Kidney (tissue), 14 donors: ENCODE data around the gene APOH. TPM values are rescaled to one million over a fixed set of nuclear protein-coding genes. Genes with fewer than 3 reads are reported as not detected.

Experiments
- DNase-seq, 5 donors: peaks; one replicate each; pipeline ENCODE4 v3.0.0-alpha.2; 2013 to 2020
- FAIRE-seq: peaks from 2 replicates; lab custom pipeline; 2012; peaks lifted over from hg19 to GRCh38; lab: Jason Lieb, UNC
- H3K27ac ChIP-seq, 2 donors: one replicate each; pipeline ENCODE4 v1.7.0; 2013; ENCODE audit warnings: low read depth in 2 of 2, low read length in 2 of 2, inconsistent platforms in 1 of 2
- H3K27me3 ChIP-seq: one replicate; pipeline ENCODE4 v1.7.1; 2013; ENCODE audit warnings: low read length, inconsistent platforms; ENCODE audit not compliant: control insufficient read depth, insufficient read depth
- H3K36me3 ChIP-seq, 3 donors: one replicate each; pipeline versions ENCODE4 v1.7.0 to v1.7.1; 2013; ENCODE audit warnings: low read length in 3 of 3, control low read depth in 1 of 3, inconsistent platforms in 1 of 3; ENCODE audit not compliant: insufficient read depth in 3 of 3, control insufficient read depth in 2 of 3
- H3K4me1 ChIP-seq, 3 donors: one replicate each; pipeline versions ENCODE4 v1.7.0 to v1.7.1; 2013; ENCODE audit warnings: low read length in 3 of 3, inconsistent platforms in 1 of 3, low read depth in 1 of 3; ENCODE audit not compliant: control insufficient read depth in 2 of 3, insufficient read depth in 2 of 3
- H3K4me3 ChIP-seq, 3 donors: one replicate each; pipeline versions ENCODE4 v1.7.0 to v1.8.1; 2013; ENCODE audit warnings: low read length in 3 of 3, control low read depth in 1 of 3, inconsistent platforms in 1 of 3
- H3K9ac ChIP-seq, 3 donors: one replicate each; pipeline versions ENCODE4 v1.7.0 to v1.7.1; 2013; ENCODE audit warnings: low read length in 3 of 3, control low read depth in 1 of 3, inconsistent platforms in 1 of 3
- H3K9me3 ChIP-seq, 3 donors: one replicate each; pipeline versions ENCODE4 v1.7.0 to v1.7.1; 2013; ENCODE audit warnings: low read length in 3 of 3, control low read depth in 1 of 3, inconsistent platforms in 1 of 3; ENCODE audit not compliant: control insufficient read depth in 2 of 3, insufficient read depth in 1 of 3
- CTCF ChIP-seq: IDR thresholded peaks from 3 replicates; pipeline ENCODE4 v1.5.1; 2012; ENCODE audit warnings: mild to moderate bottlenecking, moderate library complexity, borderline replicate concordance; ENCODE audit not compliant: insufficient read depth; ENCODE audit errors: extremely low read depth
- intact Hi-C: fragments of 100-400 bp; cut with DNase I; formaldehyde crosslinking; loops from one replicate; pipeline ENCODE4 v1.11.1; 2022
- polyA plus RNA-seq: library from polyadenylated mRNA; stranded (reverse); fragments of 350-450 nt; fragmentation: Illumina TruSeq; extraction: RNeasy Lipid Tissue Mini Kit (QIAGEN cat#74804); gene quantifications from one replicate; pipeline ENCODE4 v1.2.3, GENCODE V29; 2014; ENCODE audit warnings: low read depth, low replicate concordance; ENCODE audit not compliant: insufficient read depth
- total RNA-seq: library from RNA; stranded (reverse); fragmentation: NEBNext Ultra II Directional; extraction: Animal tissue kit (Norgen Biotek cat#: 25700); gene quantifications from one replicate; pipeline ENCODE4 v1.2.1, GENCODE V29; 2021
- donor health status: control.
- donor health status: control.
- donor health status: control.
- donor health status: control.
- donor health status: control.
- donor health status: DM: yes; HTN: yes; CAD: no.
- donor health status: Normal renal cell carcinoma (clear cell type).

The APOH gene
- total and polyA plus RNA-seq, 2 donors from 2014 or later = 13.5 TPM; not detected in 1

- Histone ChIP-seq H3K4me3 (no peak overlapping the region), H3K27ac (no peak overlapping the region), H3K9me3 (no peaks in the 10 kb centered on the region), H3K36me3 (no peaks in the 10 kb centered on the region), H3K9ac (no peak overlapping the region), H3K4me1 (no peaks in the 10 kb centered on the region), H3K27me3 (no peaks in the 10 kb centered on the region)
- FAIRE-seq (no peak), DNase-seq (no peak)
- no peak for TF ChIP-seq CTCF
- intact Hi-C loops = no loop called here
Measured at GRCh38 chr17:66248285-66248684, 19.1 kb upstream of the APOH start.

DNA sequence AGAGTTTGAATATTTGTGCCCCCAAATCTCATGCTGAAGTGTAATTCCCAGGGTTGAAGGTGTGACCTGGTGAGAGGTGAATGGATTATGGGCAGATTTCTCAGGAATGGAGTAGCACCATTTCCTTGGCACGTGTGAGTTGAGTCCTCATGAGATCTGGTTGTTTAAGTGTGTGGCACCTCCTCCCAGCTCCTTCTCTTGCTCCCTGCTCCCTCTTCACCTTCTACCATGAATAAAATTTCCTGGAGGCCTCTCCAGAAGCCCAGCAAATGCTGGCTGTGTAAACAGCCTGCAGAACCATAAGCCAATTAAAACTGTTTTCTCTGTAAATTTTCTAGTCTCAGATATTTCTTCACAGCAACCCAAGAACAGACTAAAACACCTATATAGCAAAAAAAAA lies 12.6 kb upstream of the APOH start:
- intact Hi-C loops = no loop called here

GRCh38 chr17:66240630-66241029 lies 11.4 kb upstream of the APOH start:
- Histone ChIP-seq H3K4me3 (no peak overlapping the region), H3K9ac (no peak overlapping the region), H3K36me3 (no peaks in the 10 kb centered on the region), H3K27me3 (no peaks in the 10 kb centered on the region), H3K27ac (no peak overlapping the region), H3K4me1 (no peaks in the 10 kb centered on the region), H3K9me3 (no peaks in the 10 kb centered on the region)
- DNase-seq (no peak), FAIRE-seq (no peak)
- intact Hi-C loops = no loop called here
- TF ChIP-seq CTCF = no peak

More for the DNA sequence above, 12.6 kb upstream of the APOH start:
- Histone ChIP-seq H3K36me3 (no peaks in the 10 kb centered on the region), H3K9ac (no peak overlapping the region), H3K27me3 (no peaks in the 10 kb centered on the region), H3K4me1 (no peaks in the 10 kb centered on the region), H3K9me3 (no peaks in the 10 kb centered on the region), H3K4me3 (no peak overlapping the region), H3K27ac (no peak overlapping the region)
- TF ChIP-seq CTCF = no peak
- FAIRE-seq = no peak
- no peak for DNase-seq

- H3K4me3 ChIP-seq = no peak overlapping the region
- H3K36me3 ChIP-seq = no peaks in the 10 kb centered on the region
- DNase-seq (no peak), FAIRE-seq (no peak)
- no peak overlapping the region for H3K27ac ChIP-seq
- no peaks in the 10 kb centered on the region for H3K4me1 ChIP-seq
- intact Hi-C loops = no loop called here
- no peak overlapping the region for H3K9ac ChIP-seq
- no peaks in the 10 kb centered on the region for H3K27me3 ChIP-seq
- no peak for TF ChIP-seq CTCF
- H3K9me3 ChIP-seq = no peaks in the 10 kb centered on the region
Measured at GRCh38 chr17:66240013-66240412, 10.8 kb upstream of the APOH start.
